AG09319 (cell line): ENCODE data around the gene USP17L18.
"Not testable (repeated sequence)": the region's sequence is repeated elsewhere in the genome, so short reads cannot be mapped to it uniquely, and the experiment has no call there.

Experiments used
- DNase-seq: peaks from one replicate; pipeline ENCODE4 v3.0.0-alpha.2; 2010; ENCODE audit warnings: low read depth; ENCODE audit errors: extremely low read depth

The USP17L18 gene, protein sequence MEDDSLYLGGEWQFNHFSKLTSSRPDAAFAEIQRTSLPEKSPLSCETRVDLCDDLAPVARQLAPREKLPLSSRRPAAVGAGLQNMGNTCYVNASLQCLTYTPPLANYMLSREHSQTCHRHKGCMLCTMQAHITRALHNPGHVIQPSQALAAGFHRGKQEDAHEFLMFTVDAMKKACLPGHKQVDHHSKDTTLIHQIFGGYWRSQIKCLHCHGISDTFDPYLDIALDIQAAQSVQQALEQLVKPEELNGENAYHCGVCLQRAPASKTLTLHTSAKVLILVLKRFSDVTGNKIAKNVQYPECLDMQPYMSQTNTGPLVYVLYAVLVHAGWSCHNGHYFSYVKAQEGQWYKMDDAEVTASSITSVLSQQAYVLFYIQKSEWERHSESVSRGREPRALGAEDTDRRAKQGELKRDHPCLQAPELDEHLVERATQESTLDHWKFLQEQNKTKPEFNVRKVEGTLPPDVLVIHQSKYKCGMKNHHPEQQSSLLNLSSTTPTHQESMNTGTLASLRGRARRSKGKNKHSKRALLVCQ

DNA sequence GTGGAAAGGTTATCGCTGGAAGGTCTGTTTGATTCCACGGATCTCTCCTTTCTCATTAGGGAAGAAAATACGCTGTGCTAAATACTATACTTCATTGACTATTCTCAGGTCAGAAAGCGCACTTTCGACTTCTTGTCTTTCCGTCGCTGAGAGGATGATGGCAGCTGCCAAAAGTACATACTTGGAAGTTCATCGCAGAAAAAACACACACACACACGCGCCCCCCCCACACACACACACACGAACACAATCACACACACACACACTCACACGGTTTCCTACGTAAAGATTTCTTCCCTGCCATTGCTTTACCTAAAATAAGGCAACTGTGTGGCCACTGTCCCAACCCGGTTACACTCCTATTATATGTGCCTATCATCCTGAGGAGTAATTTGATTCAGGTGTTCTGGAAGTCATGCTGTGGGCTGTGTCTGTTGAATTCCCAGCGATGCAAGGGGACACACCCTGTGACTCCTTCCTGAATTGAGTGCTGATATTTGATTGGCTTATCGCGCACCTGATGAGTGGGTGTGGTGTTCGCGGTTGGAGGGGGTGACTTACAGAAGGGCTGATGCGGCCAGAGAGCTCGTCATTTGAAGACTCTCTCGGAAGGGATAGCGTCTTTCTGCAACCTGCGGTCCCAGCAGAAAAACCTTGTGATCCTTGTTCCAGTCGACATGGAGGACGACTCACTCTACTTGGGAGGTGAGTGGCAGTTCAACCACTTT is at the start of gene USP17L18:
USP17L18 (plus strand) TSS at position 678 of the 728 bp plus-strand sequence; CDS start at position 678, 0 bp downstream.
- not testable (repeated sequence) for DNase-seq

DNA sequence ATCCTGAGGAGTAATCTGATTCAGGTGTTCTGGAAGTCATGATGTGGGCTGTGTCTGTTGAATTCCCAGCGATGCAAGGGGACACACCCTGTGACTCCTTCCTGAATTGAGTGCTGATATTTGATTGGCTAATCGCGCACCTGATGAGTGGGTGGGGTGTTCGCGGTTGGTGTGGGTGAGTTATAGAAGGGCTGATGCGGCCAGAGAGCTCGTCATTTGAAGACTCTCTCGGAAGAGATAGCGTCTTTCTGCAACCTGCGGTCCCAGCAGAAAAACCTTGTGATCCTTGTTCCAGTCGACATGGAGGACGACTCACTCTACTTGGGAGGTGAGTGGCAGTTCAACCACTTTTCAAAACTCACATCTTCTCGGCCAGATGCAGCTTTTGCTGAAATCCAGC is 38.1 kb upstream of the USP17L18 start, which contains the start of gene USP17L10:
USP17L10 (plus strand) TSS at position 301 of the 400 bp plus-strand sequence; CDS start at position 301, 0 bp downstream.
- DNase-seq: not testable (repeated sequence)

DNA sequence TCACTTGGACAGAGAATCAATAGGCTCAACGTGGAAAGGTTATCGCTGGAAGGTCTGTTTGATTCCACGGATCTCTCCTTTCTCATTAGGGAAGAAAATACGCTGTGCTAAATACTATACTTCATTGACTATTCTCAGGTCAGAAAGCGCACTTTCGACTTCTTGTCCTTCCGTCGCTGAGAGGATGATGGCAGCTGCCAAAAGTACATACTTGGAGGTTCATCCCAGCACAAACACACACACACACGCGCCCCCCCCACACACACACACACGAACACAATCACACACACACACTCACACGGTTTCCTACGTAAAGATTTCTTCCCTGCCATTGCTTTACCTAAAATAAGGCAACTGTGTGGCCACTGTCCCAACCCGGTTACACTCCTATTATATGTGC is 33.7 kb upstream of the USP17L18 start:
- DNase-seq: not testable (repeated sequence)

DNA sequence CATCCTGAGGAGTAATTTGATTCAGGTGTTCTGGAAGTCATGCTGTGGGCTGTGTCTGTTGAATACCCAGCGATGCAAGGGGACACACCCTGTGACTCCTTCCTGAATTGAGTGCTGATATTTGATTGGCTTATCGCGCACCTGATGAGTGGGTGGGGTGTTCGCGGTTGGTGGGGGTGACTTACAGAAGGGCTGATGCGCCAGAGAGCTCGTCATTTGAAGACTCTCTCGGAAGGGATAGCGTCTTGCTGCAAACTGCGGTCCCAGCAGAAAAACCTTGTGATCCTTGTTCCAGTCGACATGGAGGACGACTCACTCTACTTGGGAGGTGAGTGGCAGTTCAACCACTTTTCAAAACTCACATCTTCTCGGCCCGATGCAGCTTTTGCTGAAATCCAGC is 33.3 kb upstream of the USP17L18 start, which contains the start of gene USP17L11:
USP17L11 (plus strand) TSS at position 301 of the 400 bp plus-strand sequence; CDS start at position 301, 0 bp downstream.
- DNase-seq: not testable (repeated sequence)

DNA sequence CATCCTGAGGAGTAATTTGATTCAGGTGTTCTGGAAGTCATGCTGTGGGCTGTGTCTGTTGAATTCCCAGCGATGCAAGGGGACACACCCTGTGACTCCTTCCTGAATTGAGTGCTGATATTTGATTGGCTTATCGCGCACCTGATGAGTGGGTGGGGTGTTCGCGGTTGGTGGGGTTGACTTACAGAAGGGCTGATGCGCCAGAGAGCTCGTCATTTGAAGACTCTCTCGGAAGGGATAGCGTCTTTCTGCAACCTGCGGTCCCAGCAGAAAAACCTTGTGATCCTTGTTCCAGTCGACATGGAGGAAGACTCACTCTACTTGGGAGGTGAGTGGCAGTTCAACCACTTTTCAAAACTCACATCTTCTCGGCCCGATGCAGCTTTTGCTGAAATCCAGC is 28.6 kb upstream of the USP17L18 start, which contains the start of gene USP17L12:
USP17L12 (plus strand) TSS at position 301 of the 400 bp plus-strand sequence; CDS start at position 301, 0 bp downstream.
- DNase-seq: not testable (repeated sequence)

DNA sequence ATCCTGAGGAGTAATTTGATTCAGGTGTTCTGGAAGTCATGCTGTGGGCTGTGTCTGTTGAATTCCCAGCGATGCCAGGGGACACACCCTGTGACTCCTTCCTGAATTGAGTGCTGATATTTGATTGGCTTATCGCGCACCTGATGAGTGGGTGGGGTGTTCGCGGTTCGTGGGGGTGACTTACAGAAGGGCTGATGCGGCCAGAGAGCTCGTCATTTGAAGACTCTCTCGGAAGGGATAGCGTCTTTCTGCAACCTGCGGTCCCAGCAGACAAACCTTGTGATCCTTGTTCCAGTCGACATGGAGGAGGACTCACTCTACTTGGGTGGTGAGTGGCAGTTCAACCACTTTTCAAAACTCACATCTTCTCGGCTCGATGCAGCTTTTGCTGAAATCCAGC is 23.8 kb upstream of the USP17L18 start, which contains the start of gene USP17L13:
USP17L13 (plus strand) TSS at position 301 of the 400 bp plus-strand sequence; CDS start at position 301, 0 bp downstream.
- DNase-seq: not testable (repeated sequence)

DNA sequence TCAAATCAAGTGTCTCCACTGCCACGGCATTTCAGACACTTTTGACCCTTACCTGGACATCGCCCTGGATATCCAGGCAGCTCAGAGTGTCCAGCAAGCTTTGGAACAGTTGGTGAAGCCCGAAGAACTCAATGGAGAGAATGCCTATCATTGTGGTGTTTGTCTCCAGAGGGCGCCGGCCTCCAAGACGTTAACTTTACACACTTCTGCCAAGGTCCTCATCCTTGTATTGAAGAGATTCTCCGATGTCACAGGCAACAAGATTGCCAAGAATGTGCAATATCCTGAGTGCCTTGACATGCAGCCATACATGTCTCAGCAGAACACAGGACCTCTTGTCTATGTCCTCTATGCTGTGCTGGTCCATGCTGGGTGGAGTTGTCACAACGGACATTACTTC is 18.2 kb upstream of the USP17L18 start:
- not testable (repeated sequence) for DNase-seq

DNA sequence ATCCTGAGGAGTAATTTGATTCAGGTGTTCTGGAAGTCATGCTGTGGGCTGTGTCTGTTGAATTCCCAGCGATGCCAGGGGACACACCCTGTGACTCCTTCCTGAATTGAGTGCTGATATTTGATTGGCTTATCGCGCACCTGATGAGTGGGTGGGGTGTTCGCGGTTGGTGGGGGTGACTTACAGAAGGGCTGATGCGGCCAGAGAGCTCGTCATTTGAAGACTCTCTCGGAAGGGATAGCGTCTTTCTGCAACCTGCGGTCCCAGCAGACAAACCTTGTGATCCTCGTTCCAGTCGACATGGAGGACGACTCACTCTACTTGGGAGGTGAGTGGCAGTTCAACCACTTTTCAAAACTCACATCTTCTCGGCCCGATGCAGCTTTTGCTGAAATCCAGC is 14.3 kb upstream of the USP17L18 start, which contains the start of gene USP17L15:
USP17L15 (plus strand) TSS at position 301 of the 400 bp plus-strand sequence; CDS start at position 301, 0 bp downstream.
- not testable (repeated sequence) for DNase-seq

DNA sequence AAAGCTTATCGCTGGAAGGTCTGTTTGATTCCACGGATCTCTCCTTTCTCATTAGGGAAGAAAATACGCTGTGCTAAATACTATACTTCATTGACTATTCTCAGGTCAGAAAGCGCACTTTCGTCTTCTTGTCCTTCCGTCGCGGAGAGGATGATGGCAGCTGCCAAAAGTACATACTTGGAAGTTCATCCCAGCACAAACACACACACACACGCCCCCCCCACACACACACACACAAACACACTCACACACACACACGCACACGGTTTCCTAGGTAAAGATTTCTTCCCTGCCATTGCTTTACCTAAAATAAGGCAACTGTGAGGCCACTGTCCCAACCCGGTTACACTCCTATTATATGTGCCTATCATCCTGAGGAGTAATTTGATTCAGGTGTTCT is 10.0 kb upstream of the USP17L18 start:
- not testable (repeated sequence) for DNase-seq

DNA sequence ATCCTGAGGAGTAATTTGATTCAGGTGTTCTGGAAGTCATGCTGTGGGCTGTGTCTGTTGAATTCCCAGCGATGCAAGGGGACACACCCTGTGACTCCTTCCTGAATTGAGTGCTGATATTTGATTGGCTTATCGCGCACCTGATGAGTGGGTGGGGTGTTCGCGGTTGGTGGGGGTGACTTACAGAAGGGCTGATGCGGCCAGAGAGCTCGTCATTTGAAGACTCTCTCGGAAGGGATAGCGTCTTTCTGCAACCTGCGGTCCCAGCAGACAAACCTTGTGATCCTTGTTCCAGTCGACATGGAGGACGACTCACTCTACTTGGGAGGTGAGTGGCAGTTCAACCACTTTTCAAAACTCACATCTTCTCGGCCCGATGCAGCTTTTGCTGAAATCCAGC is 4.9 kb upstream of the USP17L18 start, which contains the start of gene USP17L17:
USP17L17 (plus strand) TSS at position 301 of the 400 bp plus-strand sequence; CDS start at position 301, 0 bp downstream.
- not testable (repeated sequence) for DNase-seq

DNA sequence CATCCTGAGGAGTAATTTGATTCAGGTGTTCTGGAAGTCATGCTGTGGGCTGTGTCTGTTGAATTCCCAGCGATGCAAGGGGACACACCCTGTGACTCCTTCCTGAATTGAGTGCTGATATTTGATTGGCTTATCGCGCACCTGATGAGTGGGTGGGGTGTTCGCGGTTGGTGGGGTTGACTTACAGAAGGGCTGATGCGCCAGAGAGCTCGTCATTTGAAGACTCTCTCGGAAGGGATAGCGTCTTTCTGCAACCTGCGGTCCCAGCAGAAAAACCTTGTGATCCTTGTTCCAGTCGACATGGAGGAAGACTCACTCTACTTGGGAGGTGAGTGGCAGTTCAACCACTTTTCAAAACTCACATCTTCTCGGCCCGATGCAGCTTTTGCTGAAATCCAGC is 4.6 kb downstream of the USP17L18 start, which contains the start of gene USP17L19:
USP17L19 (plus strand) TSS at position 301 of the 400 bp plus-strand sequence; CDS start at position 301, 0 bp downstream.
- DNase-seq: not testable (repeated sequence)

DNA sequence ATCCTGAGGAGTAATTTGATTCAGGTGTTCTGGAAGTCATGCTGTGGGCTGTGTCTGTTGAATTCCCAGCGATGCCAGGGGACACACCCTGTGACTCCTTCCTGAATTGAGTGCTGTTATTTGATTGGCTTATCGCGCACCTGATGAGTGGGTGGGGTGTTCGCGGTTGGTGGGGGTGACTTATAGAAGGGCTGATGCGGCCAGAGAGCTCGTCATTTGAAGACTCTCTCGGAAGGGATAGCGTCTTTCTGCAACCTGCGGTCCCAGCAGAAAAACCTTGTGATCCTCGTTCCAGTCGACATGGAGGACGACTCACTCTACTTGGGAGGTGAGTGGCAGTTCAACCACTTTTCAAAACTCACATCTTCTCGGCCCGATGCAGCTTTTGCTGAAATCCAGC is 9.4 kb downstream of the USP17L18 start, which contains the start of gene USP17L20:
USP17L20 (plus strand) TSS at position 301 of the 400 bp plus-strand sequence; CDS start at position 301, 0 bp downstream.
- DNase-seq: not testable (repeated sequence)

DNA sequence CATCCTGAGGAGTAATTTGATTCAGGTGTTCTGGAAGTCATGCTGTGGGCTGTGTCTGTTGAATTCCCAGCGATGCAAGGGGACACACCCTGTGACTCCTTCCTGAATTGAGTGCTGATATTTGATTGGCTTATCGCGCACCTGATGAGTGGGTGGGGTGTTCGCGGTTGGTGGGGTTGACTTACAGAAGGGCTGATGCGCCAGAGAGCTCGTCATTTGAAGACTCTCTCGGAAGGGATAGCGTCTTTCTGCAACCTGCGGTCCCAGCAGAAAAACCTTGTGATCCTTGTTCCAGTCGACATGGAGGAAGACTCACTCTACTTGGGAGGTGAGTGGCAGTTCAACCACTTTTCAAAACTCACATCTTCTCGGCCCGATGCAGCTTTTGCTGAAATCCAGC is 14.1 kb downstream of the USP17L18 start, which contains the start of gene USP17L21:
USP17L21 (plus strand) TSS at position 301 of the 400 bp plus-strand sequence; CDS start at position 301, 0 bp downstream.
- not testable (repeated sequence) for DNase-seq

DNA sequence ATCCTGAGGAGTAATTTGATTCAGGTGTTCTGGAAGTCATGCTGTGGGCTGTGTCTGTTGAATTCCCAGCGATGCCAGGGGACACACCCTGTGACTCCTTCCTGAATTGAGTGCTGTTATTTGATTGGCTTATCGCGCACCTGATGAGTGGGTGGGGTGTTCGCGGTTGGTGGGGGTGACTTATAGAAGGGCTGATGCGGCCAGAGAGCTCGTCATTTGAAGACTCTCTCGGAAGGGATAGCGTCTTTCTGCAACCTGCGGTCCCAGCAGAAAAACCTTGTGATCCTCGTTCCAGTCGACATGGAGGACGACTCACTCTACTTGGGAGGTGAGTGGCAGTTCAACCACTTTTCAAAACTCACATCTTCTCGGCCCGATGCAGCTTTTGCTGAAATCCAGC is 18.9 kb downstream of the USP17L18 start, which contains the start of gene USP17L22:
USP17L22 (plus strand) TSS at position 301 of the 400 bp plus-strand sequence; CDS start at position 301, 0 bp downstream.
- not testable (repeated sequence) for DNase-seq

DNA sequence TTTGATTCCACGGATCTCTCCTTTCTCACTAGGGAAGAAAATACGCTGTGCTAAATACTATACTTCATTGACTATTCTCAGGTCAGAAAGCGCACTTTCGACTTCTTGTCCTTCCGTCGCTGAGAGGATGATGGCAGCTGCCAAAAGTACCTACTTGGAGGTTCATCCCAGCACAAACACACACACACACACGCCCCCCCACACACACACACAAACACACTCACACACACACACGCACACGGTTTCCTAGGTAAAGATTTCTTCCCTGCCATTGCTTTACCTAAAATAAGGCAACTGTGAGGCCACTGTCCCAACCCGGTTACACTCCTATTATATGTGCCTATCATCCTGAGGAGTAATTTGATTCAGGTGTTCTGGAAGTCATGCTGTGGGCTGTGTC is 23.3 kb downstream of the USP17L18 start:
- not testable (repeated sequence) for DNase-seq
